Measurements from ENCODE around the gene F7.
"Not testable (repeated sequence)": the region's sequence is repeated elsewhere in the genome, so short reads cannot be mapped to it uniquely, and the experiment has no call there.

The F7 gene

GRCh38 chr13:113072376-113072775 is 33.2 kb upstream of the F7 start:
- no peak for DNase-seq (ENCODE audit: low read depth)

- DNase-seq (ENCODE audit: low read depth) = no peak
These were observed 31.6 kb upstream of the F7 start for GRCh38 chr13:113073942-113074341.

GRCh38 chr13:113074401-113074800 is 31.2 kb upstream of the F7 start:
- DNase-seq (ENCODE audit: low read depth) = no peak

GRCh38 chr13:113074876-113075275 is 30.7 kb upstream of the F7 start:
- DNase-seq (ENCODE audit: low read depth) = no peak

- DNase-seq (ENCODE audit: low read depth) = no peak
These were observed 29.9 kb upstream of the F7 start for GRCh38 chr13:113075711-113076110.

GRCh38 chr13:113076681-113077401 is 28.8 kb upstream of the F7 start:
- no peak for DNase-seq (ENCODE audit: low read depth)

- no peak for DNase-seq (ENCODE audit: low read depth)
These were observed 28.0 kb upstream of the F7 start for GRCh38 chr13:113077566-113077952.

GRCh38 chr13:113077953-113078901 is 27.4 kb upstream of the F7 start:
- DNase-seq (ENCODE audit: low read depth) = no peak

GRCh38 chr13:113078902-113079780 is 26.4 kb upstream of the F7 start:
- DNase-seq (ENCODE audit: low read depth) = no peak

- DNase-seq (ENCODE audit: low read depth) = not testable (repeated sequence)
These were observed 25.9 kb upstream of the F7 start for GRCh38 chr13:113079781-113080080.

- no peak for DNase-seq (ENCODE audit: low read depth)
These were observed 25.2 kb upstream of the F7 start for GRCh38 chr13:113080361-113080831.

- no peak for DNase-seq (ENCODE audit: low read depth)
These were observed 24.6 kb upstream of the F7 start for GRCh38 chr13:113080901-113081521.

- DNase-seq (ENCODE audit: low read depth) = no peak
These were observed 23.2 kb upstream of the F7 start for GRCh38 chr13:113082198-113083021.

GRCh38 chr13:113083022-113083373 is 22.6 kb upstream of the F7 start:
- no peak for DNase-seq (ENCODE audit: low read depth)

- DNase-seq (ENCODE audit: low read depth) = peak; percentile 11
These were observed 22.1 kb upstream of the F7 start for GRCh38 chr13:113083402-113084061.

- DNase-seq (ENCODE audit: low read depth) = no peak
These were observed 21.3 kb upstream of the F7 start for GRCh38 chr13:113084094-113084942.

- no peak for DNase-seq (ENCODE audit: low read depth)
These were observed 20.5 kb upstream of the F7 start for GRCh38 chr13:113084943-113085540.

- no peak for DNase-seq (ENCODE audit: low read depth)
These were observed 19.4 kb upstream of the F7 start for GRCh38 chr13:113086031-113086750.
